ENCODE results near the gene LPGAT1.

LPGAT1 gene

GRCh38 chr1:211738691-211739301 is 91.8 kb downstream of the LPGAT1 start:
- intact Hi-C loops (cut with DNase I): no loop called here
- DNase-seq: peak in 31 of 42 donors; percentile 27 to 79 (median 51)

DNA sequence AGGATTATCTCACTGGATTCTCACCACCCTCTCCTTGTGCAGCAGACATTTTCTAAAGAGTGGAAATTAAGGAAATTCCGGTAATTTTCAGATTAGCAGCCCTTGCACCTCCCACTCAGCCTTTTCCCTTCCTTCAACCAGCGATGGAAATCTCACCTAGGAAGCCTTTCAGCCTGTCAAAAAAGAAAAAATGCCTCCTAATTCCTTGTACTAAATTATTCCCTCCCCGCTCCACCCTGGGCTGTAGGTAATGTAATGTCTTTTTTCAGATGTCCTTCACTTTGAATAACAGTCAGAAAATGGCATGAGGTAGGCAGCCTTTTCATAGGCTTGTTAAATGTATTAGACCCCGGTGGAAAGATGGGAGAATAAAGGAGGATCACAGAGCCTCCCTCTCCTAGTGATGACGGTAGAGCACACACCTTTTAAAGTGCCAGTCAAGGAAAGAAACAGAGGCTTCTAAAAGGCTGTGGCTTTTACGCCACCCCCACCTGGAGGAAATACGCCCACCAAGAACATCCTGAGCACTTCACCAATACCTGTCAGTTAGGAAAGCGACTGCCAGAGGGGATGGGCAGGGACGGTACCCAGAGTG is 92.4 kb downstream of the LPGAT1 start:
- DNase-seq: peak in 27 of 42 donors; percentile 20 to 79 (median 53)
- intact Hi-C loops (cut with DNase I): no loop called here

DNA sequence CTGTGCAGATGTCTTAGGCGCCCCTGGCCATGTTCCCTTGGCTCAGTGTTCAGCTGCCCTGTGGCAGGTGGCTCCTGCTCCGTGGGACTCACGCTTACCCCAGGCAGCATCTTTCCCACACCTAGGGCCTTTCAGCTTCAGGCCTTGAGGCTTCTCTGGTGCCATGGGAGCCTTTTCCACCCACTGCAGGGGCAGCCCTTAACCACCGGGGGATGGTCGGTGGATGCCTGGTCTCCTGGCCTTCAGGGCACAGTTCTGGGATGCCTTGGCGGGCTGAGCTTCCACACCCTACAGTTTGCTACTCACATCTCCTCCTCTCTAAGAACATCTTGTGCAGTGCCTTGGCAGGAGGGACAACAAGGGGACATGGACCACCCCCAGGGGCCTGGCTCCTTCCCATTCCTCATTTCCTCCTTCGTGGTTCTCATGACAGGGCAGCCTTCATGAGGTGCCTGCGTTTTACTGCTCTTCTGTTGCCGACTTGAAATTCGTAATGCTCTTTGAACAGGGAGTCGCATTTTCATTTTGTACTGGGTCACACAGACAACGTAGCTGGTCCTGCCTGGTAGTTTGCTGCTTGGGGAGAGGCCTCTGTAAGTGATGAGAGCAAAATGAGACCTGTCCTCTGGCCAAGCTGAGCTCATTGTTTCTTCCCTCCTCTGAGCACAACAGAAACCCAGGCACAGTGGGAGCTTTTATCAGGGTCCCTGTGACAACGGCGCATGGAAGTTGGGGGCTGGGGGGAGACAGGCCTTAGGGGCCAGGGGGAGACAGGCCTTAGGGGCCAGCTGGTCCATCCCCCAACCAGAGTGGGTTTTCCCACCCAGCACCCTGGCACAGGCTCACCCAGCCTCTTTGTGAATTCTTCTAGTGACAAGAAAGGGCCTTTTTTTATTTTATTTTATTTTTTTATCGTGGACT is 93.2 kb downstream of the LPGAT1 start:
- peak; percentile 30 to 91 (median 78) for DNase-seq
- intact Hi-C loops (cut with DNase I): loop anchor here (2.0 kb wide), 1 partner anchor 93 kb away; the partner anchor contains the start of gene LPGAT1

- intact Hi-C loops (cut with DNase I): loop anchor here (2.0 kb wide), 1 partner anchor 94 kb away; the partner anchor contains the start of gene LPGAT1
- DNase-seq: peak in 40 of 42 donors; percentile 37 to 88 (median 71)
Measured at GRCh38 chr1:211736351-211736915, 94.1 kb downstream of the LPGAT1 start.

GRCh38 chr1:211735208-211736170 is 95.1 kb downstream of the LPGAT1 start:
- peak; percentile 58 to 96 (median 86) for DNase-seq
- intact Hi-C loops (cut with DNase I): loop anchor here (2.0 kb wide), 1 partner anchor 95 kb away; the partner anchor contains the start of gene LPGAT1

- intact Hi-C loops (cut with DNase I): no loop called here
- peak in 5 of 42 donors; percentile 26 to 68 (median 47) for DNase-seq
Measured at GRCh38 chr1:211734791-211735190, 95.8 kb downstream of the LPGAT1 start.

- intact Hi-C loops (cut with DNase I): no loop called here
- peak in 1 of 42 donors; percentile 41 for DNase-seq
Measured at GRCh38 chr1:211734359-211734758, 96.2 kb downstream of the LPGAT1 start.

DNA sequence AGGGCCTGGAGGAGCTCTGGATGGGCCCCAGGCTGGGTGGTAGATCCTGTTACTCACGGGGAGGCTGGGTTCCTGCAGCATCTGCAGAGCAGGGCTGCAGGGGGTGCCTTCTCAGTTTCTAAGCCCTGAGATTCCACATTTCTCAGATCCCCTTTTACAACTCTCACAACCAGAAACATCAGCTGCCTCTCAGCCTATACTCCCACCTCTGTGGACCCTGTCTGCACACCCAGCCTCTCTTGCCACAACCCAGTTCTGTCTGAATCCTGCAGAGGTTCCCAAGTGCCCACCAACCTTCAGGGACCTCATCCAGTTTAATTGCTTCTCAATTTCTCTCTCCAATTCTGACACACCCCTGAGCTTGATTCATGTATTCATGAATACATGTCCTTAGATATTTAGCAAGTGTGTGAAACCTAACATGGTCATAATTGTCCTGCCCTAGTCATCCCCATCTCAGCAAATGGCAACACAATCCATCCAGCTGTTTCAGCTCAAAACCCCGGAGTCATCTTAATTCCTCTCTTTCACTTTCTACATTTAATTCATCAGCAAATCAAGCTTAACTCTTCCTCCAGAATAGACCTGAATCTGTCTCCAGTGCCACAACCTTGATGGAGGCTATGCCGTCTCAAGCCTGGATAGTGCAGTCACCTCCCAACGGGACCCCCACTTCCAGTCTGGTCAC is 98.1 kb downstream of the LPGAT1 start:
- no peak for DNase-seq
- intact Hi-C loops (cut with DNase I): no loop called here

GRCh38 chr1:211731456-211732292 is 98.9 kb downstream of the LPGAT1 start:
- intact Hi-C loops (cut with DNase I): no loop called here
- DNase-seq: peak in 4 of 42 donors; percentile 39 to 63 (median 47)

- intact Hi-C loops (cut with DNase I): no loop called here
Measured at GRCh38 chr1:211730347-211730746, 100.2 kb downstream of the LPGAT1 start.

DNA sequence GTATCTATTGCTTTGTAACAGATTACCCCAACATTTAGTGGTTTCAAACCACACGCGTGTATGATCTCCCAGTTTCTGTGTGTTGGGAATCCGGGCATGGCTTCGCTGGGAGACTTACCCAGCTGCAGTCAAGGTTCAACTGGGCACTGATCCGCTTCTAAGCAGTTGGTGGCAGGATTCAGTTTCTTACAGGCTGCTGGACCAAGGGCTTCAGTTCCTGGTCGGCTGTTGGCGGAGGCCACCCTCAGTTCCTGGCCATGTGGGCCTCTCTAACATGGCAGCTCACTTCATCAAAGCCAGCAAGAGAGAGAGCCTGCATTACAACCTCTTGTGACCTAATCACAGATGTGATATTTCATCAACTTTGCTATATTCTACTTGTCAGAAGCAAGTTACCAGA is 101.3 kb downstream of the LPGAT1 start:
- intact Hi-C loops (cut with DNase I): no loop called here
- no peak for DNase-seq

More at GRCh38 chr1:211730347-211730746, 100.2 kb downstream of the LPGAT1 start:
- no peak for DNase-seq

DNA sequence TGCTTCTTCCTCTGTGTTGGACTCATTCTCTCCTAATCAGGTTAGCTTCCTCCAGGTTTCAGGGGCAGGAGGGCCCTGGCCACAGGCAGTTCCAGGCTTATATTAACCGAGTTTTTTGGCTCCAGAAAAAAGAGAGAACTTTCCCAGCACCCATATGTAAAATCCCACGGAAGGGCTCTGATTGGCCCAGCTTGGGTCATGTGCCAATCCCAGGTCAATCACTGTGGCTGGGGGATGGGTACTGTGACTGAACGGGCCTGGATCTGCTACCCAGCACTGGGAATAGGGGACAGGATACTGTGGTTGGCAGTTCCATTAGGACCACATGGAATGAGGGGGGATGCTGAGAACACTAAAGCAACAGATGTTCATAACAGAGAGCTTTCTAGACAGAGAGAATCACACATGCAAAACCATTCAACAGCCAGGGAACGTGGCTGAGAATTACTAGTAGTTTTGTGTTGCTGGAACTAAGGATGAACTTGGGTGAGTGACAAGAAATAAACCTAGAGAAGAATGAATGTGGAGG is 104.0 kb downstream of the LPGAT1 start:
- intact Hi-C loops (cut with DNase I): no loop called here

GRCh38 chr1:211724687-211725196 is 105.8 kb downstream of the LPGAT1 start:
- intact Hi-C loops (cut with DNase I): no loop called here
- no peak for DNase-seq

More for the DNA sequence above, 104.0 kb downstream of the LPGAT1 start:
- no peak for DNase-seq

DNA sequence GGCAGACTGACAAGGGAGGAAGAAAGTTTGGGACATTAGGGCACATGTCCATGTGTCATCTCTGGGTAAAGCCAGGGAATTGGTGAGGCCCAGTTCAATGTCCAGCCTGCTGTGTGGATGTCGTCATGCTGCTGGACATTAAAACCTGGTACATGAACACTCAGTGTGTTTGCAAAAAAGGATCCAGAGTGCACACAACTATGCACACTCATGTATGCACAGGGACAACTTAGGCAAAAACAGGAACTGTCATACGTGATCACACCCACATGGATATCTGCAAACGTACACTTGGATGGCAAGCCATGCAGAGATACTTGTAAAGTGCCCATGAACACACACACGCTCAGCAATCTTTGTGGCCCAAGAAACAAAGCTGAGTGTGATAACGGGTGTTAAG is 107.3 kb downstream of the LPGAT1 start:
- no peak for DNase-seq
- intact Hi-C loops (cut with DNase I): no loop called here

DNA sequence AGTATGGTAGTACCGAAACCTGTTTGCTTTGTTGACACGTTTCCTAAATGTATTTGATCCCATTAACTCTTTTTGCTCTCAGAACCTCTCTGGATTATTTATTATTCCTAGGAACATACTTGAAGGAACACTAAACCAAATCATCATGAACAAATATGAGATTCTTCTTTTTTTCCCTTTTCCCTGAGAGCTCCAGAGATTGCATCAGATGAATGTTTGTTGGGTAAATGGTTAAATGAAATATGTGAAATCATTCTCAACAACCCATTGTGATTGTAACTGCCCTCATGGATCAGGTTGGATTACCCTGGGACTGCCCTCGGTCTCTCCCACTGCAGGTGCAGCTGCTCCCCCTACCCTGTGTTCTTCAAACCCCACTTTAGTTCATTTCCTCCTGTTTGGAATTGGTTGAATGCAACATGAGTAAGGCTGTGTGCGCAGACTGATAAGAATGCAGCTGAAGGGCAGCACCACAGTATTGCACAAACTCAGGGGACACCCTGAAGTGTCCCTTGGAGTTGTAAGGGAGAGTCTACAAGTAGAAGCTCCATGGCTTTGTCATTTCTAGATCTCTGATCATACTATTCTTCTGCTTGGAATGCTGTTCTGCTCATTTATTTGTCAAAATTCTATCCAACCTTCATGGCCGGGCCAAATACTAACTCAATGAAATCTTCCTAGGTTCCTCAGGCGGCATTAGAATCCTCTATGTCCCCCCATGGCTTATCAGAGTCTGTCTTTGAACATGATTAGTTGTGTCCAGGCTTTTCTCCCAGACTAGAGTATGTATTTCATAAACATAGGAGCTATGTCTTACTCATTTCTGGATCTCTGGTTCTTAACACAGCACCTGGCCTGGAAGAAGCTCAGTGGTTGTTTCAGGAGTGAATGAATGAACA is 108.0 kb downstream of the LPGAT1 start:
- intact Hi-C loops (cut with DNase I): no loop called here
- no peak for DNase-seq
